Measurements from ENCODE around the gene FN3KRP.

DNA sequence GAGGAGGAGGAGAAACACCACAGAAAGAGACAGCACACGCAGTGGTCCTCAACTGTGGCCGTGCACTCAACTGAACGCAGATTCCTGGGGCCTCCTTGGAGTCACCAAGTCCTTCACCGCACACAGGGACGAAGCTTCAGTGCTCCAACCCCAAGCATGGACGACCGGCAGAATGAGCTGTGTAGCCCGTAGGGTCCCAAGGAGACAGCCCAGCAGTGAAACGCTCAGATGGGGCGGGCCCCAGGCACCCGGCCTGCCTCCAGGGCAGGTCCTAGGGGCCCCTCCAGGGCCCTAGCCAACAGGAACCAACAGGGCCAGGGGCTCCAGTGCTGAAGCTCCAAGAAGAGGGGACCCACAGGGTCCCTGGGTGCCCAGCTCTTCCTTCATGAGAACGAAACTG is 31.2 kb upstream of the FN3KRP start:
- TF ChIP-seq CTCF (CRISPR knock-in tag; IDR thresholded peaks at IDR 0.05), result no peak
- TF ChIP-seq ZFP62 (CRISPR knock-in tag; IDR thresholded peaks at IDR 0.05), result no peak
- no peak for TF ChIP-seq ELK4 (CRISPR knock-in tag; IDR thresholded peaks at IDR 0.05; ENCODE audit: borderline replicate concordance)
- TF ChIP-seq TEAD2 (CRISPR knock-in tag; IDR thresholded peaks at IDR 0.05), result no peak
- TF ChIP-seq RFX5 (IDR thresholded peaks at IDR 0.05; ENCODE audit: low read depth, low read length), result no peak
- TF ChIP-seq ZBTB8A (CRISPR knock-in tag; IDR thresholded peaks at IDR 0.05; ENCODE audit: borderline replicate concordance, low read depth), result no peak
- TF ChIP-seq MIER2 (CRISPR knock-in tag; IDR thresholded peaks at IDR 0.05), result no peak
